ENCODE data around the gene CLEC2L. TPM values are rescaled to one million over a fixed set of nuclear protein-coding genes. Genes with fewer than 3 reads are reported as not detected.

CLEC2L gene
- total and polyA plus RNA-seq, 2 of the 4 experiments (the other 2 are of a cell fraction) = not detected

- no peak overlapping the region for H3K56ac ChIP-seq (ENCODE audit: extremely low read depth, insufficient read depth, low read length)
- H2BK120ac ChIP-seq (ENCODE audit: low read depth, low read length) = no peak overlapping the region
- H3K9me1 ChIP-seq (ENCODE audit: insufficient read depth, low read length) = no peaks in the 10 kb centered on the region
- no peak overlapping the region for H2AK9ac ChIP-seq (replicated peaks; ENCODE audit: low read depth, low read length, poor library complexity)
- H2AFZ ChIP-seq (replicated peaks; ENCODE audit: low read length, poor library complexity) = no peak overlapping the region
- H3K4me2 ChIP-seq (ENCODE audit: low read depth, low read length) = no peak overlapping the region
- no peak overlapping the region for H2AK5ac ChIP-seq (ENCODE audit: low read depth, low read length)
- ATAC-seq (ENCODE audit: low read depth) (no peak), DNase-seq (no peak)
- H3K27me3 ChIP-seq (ENCODE audit: control insufficient read depth, insufficient read depth, low read length) = no peaks in the 10 kb centered on the region
- H4K8ac ChIP-seq (ENCODE audit: low read depth in 2 of 2, low read length in 2 of 2) = no peak overlapping the region
- no peak overlapping the region for H3K4me3 ChIP-seq (ENCODE audit: insufficient read depth, low read depth, low read length)
- in situ Hi-C loops (cut with MboI; ENCODE audit: low sequenced_read_pairs) = no loop called here
- no peaks in the 10 kb centered on the region for H3K4me1 ChIP-seq (ENCODE audit: control insufficient read depth, insufficient read depth, low read length)
- H2BK5ac ChIP-seq (ENCODE audit: low read depth, low read length, poor library complexity, severe bottlenecking) = no peak overlapping the region
- H2BK20ac ChIP-seq (ENCODE audit: low read depth, low read length) = no peak overlapping the region
- H3K23ac ChIP-seq (ENCODE audit: low read depth, low read length) = no peak overlapping the region
- H4K5ac ChIP-seq (ENCODE audit: low read depth, low read length) = no peak overlapping the region
- H3K9ac ChIP-seq (ENCODE audit: low read depth, low read length) = no peak overlapping the region
- no peak overlapping the region for H2BK15ac ChIP-seq (ENCODE audit: low read depth, low read length)
- H3K27ac ChIP-seq (ENCODE audit: insufficient read depth, low read length) = no peak overlapping the region
- peaks cover 82% of the 10 kb centered on the region for H3K36me3 ChIP-seq (ENCODE audit: control insufficient read depth, insufficient read depth, low read length)
- no peak for TF ChIP-seq CTCF (conservative IDR thresholded peaks at IDR 0.05; ENCODE audit: low read depth, low read length)
- TF ChIP-seq SMC3 (IDR thresholded peaks at IDR 0.05; ENCODE audit: low read depth, low read length) = no peak
- no peak for TF ChIP-seq CEBPB (IDR thresholded peaks at IDR 0.05; ENCODE audit: low read depth, low read length)
- TF ChIP-seq RFX5 (IDR thresholded peaks at IDR 0.05; ENCODE audit: low read depth, low read length) = no peak
- no peak for TF ChIP-seq RAD21 (IDR thresholded peaks at IDR 0.05; ENCODE audit: low read length)
- TF ChIP-seq MAFK (IDR thresholded peaks at IDR 0.05; ENCODE audit: low read depth, low read length) = no peak
- TF ChIP-seq NFE2L2 (IDR thresholded peaks at IDR 0.05; ENCODE audit: low read depth, low read length) = no peak
- no peak for TF ChIP-seq ELK1 (IDR thresholded peaks at IDR 0.05; ENCODE audit: borderline replicate concordance, low read depth, low read length)
- no peak for TF ChIP-seq BHLHE40 (IDR thresholded peaks at IDR 0.05; ENCODE audit: low read depth, low read length)
- no peak for TF ChIP-seq MAZ (IDR thresholded peaks at IDR 0.05; ENCODE audit: borderline replicate concordance, low read depth, low read length)
- TF ChIP-seq RCOR1 (IDR thresholded peaks at IDR 0.05; ENCODE audit: insufficient replicate concordance, low read length) = no peak
- no peak for TF ChIP-seq MXI1 (IDR thresholded peaks at IDR 0.05; ENCODE audit: borderline replicate concordance, low read depth, low read length)
- TF ChIP-seq CHD1 (IDR thresholded peaks at IDR 0.05; ENCODE audit: low read depth, low read length) = no peak
- TF ChIP-seq POLR2A (IDR thresholded peaks at IDR 0.05; ENCODE audit: low read depth, low read length) = no peak
- no peak for TF ChIP-seq FOS (IDR thresholded peaks at IDR 0.05; ENCODE audit: low read depth, low read length)
- TF ChIP-seq USF2 (IDR thresholded peaks at IDR 0.05; ENCODE audit: low read depth, low read length) = no peak
- ChIA-PET CTCF (no interaction called here), POLR2A (ENCODE audit: unreplicated experiment) (no interaction called here)
- no CpG with 5 or more reads among the region's 6 CpGs for WGBS, 2 experiments (ENCODE audit: extremely low coverage in 2 of 2, insufficient read length in 1 of 2)
- no peak overlapping the region for H3K18ac ChIP-seq (ENCODE audit: low read depth, low read length)
- dilution Hi-C loops (cut with HindIII; ENCODE audit: low sequenced_read_pairs, unreplicated experiment) = no loop called here
- no peak overlapping the region for H3K4ac ChIP-seq (ENCODE audit: low read depth, low read length)
- no peak overlapping the region for H3K14ac ChIP-seq (replicated peaks; ENCODE audit: low read depth, low read length)
- no peaks in the 10 kb centered on the region for H3K9me3 ChIP-seq (ENCODE audit: control insufficient read depth, insufficient read depth, low read length)
- H4K91ac ChIP-seq (ENCODE audit: insufficient read depth, low read depth, low read length) = no peak overlapping the region
- H3K79me1 ChIP-seq (ENCODE audit: low read depth in 1 of 2, low read length in 2 of 2) = peaks cover 5 to 36% of the 10 kb centered on the region in 2 experiments
- BruUV-seq (replicated peaks) = no TSS peak
- intact Hi-C loops (cut with micrococcal nuclease) = no loop called here
- H4K20me1 ChIP-seq (ENCODE audit: insufficient read depth, low read length) = peaks cover 8% of the 10 kb centered on the region; the same call in 1 of the 2 replicates
These were observed 51.8 kb downstream of the CLEC2L start for GRCh38 chr7:139575338-139575680.

Data from IMR-90 (cell line).